WTC11 (cell line): Measurements from ENCODE around the gene RASA1. TPM values are rescaled to one million over a fixed set of nuclear protein-coding genes. Genes with fewer than 3 reads are reported as not detected.

ENCODE experiments used
- ATAC-seq: fragments of 200-7000 bp; cut with Tn5 transposase; 2 replicates; pipeline ENCODE4 v1.10.0; 2021; ENCODE audit warnings: mild to moderate bottlenecking, moderate library complexity
- CTCF ChIA-PET: fragments of 300-600 bp; sonication (Branson Sonifier 250); formaldehyde crosslinking; loops from one replicate; lab custom pipeline; 2021; ENCODE audit warnings: antibody characterized with exemption; lab: Charles Lee
- POLR2A ChIA-PET: fragments of 350-600 bp; sonication (Branson Sonifier 250); formaldehyde crosslinking; loops from one replicate; lab custom pipeline; 2021; ENCODE audit warnings: antibody characterized with exemption; lab: Charles Lee
- DNase-seq: peaks from one replicate; pipeline ENCODE4 v3.0.0; 2021; ENCODE audit warnings: low spot score
- H3K27ac Mint-ChIP-seq: 2 replicates; pipeline ENCODE4 v1.8.0; 2021; ENCODE audit warnings: mixed read lengths
- H3K27me3 Mint-ChIP-seq: 2 replicates; pipeline ENCODE4 v1.8.0; 2021; ENCODE audit warnings: low read depth, mild to moderate bottlenecking, moderate library complexity, mixed read lengths
- H3K36me3 Mint-ChIP-seq: 2 replicates; pipeline ENCODE4 v1.8.0; 2021; ENCODE audit warnings: mixed read lengths
- H3K4me1 Mint-ChIP-seq: 2 replicates; pipeline ENCODE4 v1.8.0; 2022; ENCODE audit warnings: mixed read lengths
- H3K4me3 Mint-ChIP-seq: 2 replicates; pipeline ENCODE4 v1.8.0; 2021; ENCODE audit warnings: mild to moderate bottlenecking, moderate library complexity, mixed read lengths
- H3K9me3 Mint-ChIP-seq: 2 replicates; pipeline ENCODE4 v1.8.0; 2021; ENCODE audit warnings: mixed read lengths
- CBFB ChIP-seq: sonication (generic); formaldehyde crosslinking; IDR thresholded peaks from 2 replicates; pipeline ENCODE4 v1.8.1; 2022; ENCODE audit warnings: mild to moderate bottlenecking, low read depth, missing genetic modification reagents
- ELF4 ChIP-seq: sonication (generic); formaldehyde crosslinking; IDR thresholded peaks from 2 replicates; pipeline ENCODE4 v1.8.1; 2022; ENCODE audit warnings: low read depth, mild to moderate bottlenecking, moderate library complexity, missing genetic modification reagents
- EMX1 ChIP-seq: fragments of 250-450 bp; sonication (Bioruptor Pico); IDR thresholded peaks from 2 replicates; pipeline ENCODE4 v1.8.0; 2021; ENCODE audit warnings: mild to moderate bottlenecking
- FOXK1 ChIP-seq: sonication (generic); formaldehyde crosslinking; IDR thresholded peaks from 2 replicates; pipeline ENCODE4 v1.8.0; 2022; ENCODE audit warnings: mild to moderate bottlenecking, moderate library complexity, missing genetic modification reagents
- GRHL2 ChIP-seq: fragments of 250-450 bp; sonication (Bioruptor Pico); IDR thresholded peaks from 2 replicates; pipeline ENCODE4 v1.8.0; 2022; ENCODE audit warnings: mild to moderate bottlenecking, moderate library complexity; ENCODE audit not compliant: insufficient replicate concordance, severe bottlenecking
- JAZF1 ChIP-seq: fragments of 250-450 bp; sonication (Bioruptor Pico); IDR thresholded peaks from 2 replicates; pipeline ENCODE4 v1.9.0; 2021; ENCODE audit warnings: moderate library complexity, mild to moderate bottlenecking, inconsistent platforms
- OVOL2 ChIP-seq: fragments of 250-450 bp; sonication (Bioruptor Pico); IDR thresholded peaks from 2 replicates; pipeline ENCODE4 v1.9.0; 2021; ENCODE audit warnings: mild to moderate bottlenecking, borderline replicate concordance
- SMAD3 ChIP-seq: sonication (generic); formaldehyde crosslinking; IDR thresholded peaks from 2 replicates; pipeline ENCODE4 v1.8.0; 2022; ENCODE audit warnings: missing genetic modification reagents, mild to moderate bottlenecking, borderline replicate concordance
- SMAD4 ChIP-seq: sonication (generic); formaldehyde crosslinking; IDR thresholded peaks from 2 replicates; pipeline ENCODE4 v1.8.0; 2022; ENCODE audit warnings: mild to moderate bottlenecking, missing genetic modification reagents
- TCF7 ChIP-seq: sonication (generic); formaldehyde crosslinking; IDR thresholded peaks from 2 replicates; pipeline ENCODE4 v1.8.0; 2022; ENCODE audit warnings: mild to moderate bottlenecking, low read depth, missing genetic modification reagents, moderate library complexity
- ZNF232 ChIP-seq: sonication (generic); formaldehyde crosslinking; IDR thresholded peaks from 2 replicates; pipeline ENCODE4 v1.8.0; 2022; ENCODE audit warnings: mild to moderate bottlenecking, missing genetic modification reagents
- ZNF671 ChIP-seq: fragments of 250-450 bp; sonication (Bioruptor Pico); IDR thresholded peaks from 2 replicates; pipeline ENCODE4 v1.8.0; 2021; ENCODE audit warnings: mild to moderate bottlenecking
- total RNA-seq: library from RNA; stranded (reverse); gene quantifications from 3 replicates; pipeline ENCODE4 v1.2.3, GENCODE V29; 2021
- TF ChIP-seq, protein P1 (sequence below): sonication (generic); formaldehyde crosslinking; IDR thresholded peaks from 2 replicates; pipeline ENCODE4 v1.8.0; 2022; ENCODE audit warnings: mild to moderate bottlenecking, missing genetic modification reagents
- TF ChIP-seq, protein P2 (sequence below): fragments of 250-450 bp; sonication (Bioruptor Pico); IDR thresholded peaks from 2 replicates; pipeline ENCODE4 v2.1.2; 2022; ENCODE audit warnings: mild to moderate bottlenecking, moderate library complexity
- TF ChIP-seq, protein P3 (sequence below): sonication (generic); formaldehyde crosslinking; IDR thresholded peaks from 2 replicates; pipeline ENCODE4 v1.8.1; 2022; ENCODE audit warnings: mild to moderate bottlenecking, missing genetic modification reagents, moderate library complexity, borderline replicate concordance
- TF ChIP-seq, protein P4 (sequence below): fragments of 250-450 bp; sonication (Bioruptor Pico); IDR thresholded peaks from 2 replicates; pipeline ENCODE4 v1.8.0; 2021; ENCODE audit warnings: mild to moderate bottlenecking
- TF ChIP-seq, protein P5 (sequence below): sonication (generic); formaldehyde crosslinking; IDR thresholded peaks from 2 replicates; pipeline ENCODE4 v1.8.1; 2022; ENCODE audit warnings: missing genetic modification reagents, borderline replicate concordance

RASA1 gene
- total RNA-seq, 1 experiment from 2014 or later, result 31.0 TPM

DNA sequence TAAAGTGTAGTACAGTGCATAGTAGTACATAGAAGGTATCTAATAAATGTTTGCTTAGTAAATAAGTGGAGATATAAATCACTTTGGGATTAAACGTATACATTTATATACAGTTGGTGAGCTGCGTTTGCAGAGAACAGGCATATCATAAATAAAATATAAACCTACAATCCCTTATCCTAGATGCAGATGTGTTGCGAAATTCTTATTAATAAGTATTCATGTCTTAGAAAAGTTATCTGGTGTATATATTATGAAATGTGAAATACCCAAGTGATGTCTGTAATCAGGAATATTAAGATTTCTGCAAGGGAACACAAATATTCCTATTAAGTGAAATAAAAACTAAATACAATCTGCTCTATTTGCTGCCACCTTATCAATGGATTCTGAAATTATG lies 136.2 kb downstream of the RASA1 start:
- no peaks in the 10 kb centered on the region for H3K4me1 Mint-ChIP-seq
- POLR2A ChIA-PET, result no interaction called here
- ATAC-seq, result no peak
- no peaks in the 10 kb centered on the region for H3K27me3 Mint-ChIP-seq
- H3K9me3 Mint-ChIP-seq, result peaks cover 9% of the 10 kb centered on the region
- no peak overlapping the region for H3K4me3 Mint-ChIP-seq
- TF ChIP-seq, protein P1, sequence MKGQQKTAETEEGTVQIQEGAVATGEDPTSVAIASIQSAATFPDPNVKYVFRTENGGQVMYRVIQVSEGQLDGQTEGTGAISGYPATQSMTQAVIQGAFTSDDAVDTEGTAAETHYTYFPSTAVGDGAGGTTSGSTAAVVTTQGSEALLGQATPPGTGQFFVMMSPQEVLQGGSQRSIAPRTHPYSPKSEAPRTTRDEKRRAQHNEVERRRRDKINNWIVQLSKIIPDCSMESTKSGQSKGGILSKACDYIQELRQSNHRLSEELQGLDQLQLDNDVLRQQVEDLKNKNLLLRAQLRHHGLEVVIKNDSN, result no peak
- TF ChIP-seq SMAD3 (CRISPR knock-in tag) (no peak), ZNF671 (CRISPR knock-in tag) (no peak), EMX1 (CRISPR knock-in tag) (no peak)
- TF ChIP-seq, protein P2, sequence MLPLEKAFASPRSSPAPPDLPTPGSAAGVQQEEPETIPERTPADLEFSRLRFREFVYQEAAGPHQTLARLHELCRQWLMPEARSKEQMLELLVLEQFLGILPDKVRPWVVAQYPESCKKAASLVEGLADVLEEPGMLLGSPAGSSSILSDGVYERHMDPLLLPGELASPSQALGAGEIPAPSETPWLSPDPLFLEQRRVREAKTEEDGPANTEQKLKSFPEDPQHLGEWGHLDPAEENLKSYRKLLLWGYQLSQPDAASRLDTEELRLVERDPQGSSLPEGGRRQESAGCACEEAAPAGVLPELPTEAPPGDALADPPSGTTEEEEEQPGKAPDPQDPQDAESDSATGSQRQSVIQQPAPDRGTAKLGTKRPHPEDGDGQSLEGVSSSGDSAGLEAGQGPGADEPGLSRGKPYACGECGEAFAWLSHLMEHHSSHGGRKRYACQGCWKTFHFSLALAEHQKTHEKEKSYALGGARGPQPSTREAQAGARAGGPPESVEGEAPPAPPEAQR (CRISPR knock-in tag), result no peak
- H3K36me3 Mint-ChIP-seq, result peaks cover 94% of the 10 kb centered on the region
- H3K27ac Mint-ChIP-seq, result no peak overlapping the region
- CTCF ChIA-PET, result no interaction called here
- DNase-seq, result no peak

DNA sequence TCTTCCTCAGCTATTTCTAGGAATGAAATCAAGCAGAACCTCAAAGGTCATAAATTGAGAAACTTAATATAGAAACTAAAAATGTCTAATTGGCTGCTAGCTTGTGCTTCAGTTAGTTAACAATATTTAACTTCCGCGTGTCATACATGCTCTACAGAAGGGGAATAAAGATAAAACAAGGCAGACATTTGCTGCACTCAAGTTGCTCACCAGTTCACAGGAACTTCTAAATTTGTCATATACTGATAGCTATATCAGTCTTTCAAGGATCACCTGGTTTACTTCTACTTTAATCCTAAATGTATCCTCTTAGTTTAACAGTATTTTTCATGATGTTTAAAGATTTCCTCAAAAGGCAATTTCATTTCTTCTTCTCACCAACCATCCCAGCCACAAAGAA lies 136.7 kb downstream of the RASA1 start:
- TF ChIP-seq OVOL2 (CRISPR knock-in tag), result no peak
- TF ChIP-seq, protein P3, sequence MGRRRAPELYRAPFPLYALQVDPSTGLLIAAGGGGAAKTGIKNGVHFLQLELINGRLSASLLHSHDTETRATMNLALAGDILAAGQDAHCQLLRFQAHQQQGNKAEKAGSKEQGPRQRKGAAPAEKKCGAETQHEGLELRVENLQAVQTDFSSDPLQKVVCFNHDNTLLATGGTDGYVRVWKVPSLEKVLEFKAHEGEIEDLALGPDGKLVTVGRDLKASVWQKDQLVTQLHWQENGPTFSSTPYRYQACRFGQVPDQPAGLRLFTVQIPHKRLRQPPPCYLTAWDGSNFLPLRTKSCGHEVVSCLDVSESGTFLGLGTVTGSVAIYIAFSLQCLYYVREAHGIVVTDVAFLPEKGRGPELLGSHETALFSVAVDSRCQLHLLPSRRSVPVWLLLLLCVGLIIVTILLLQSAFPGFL (CRISPR knock-in tag), result no peak
- no peak for TF ChIP-seq SMAD4 (CRISPR knock-in tag)
- TF ChIP-seq, protein P4, sequence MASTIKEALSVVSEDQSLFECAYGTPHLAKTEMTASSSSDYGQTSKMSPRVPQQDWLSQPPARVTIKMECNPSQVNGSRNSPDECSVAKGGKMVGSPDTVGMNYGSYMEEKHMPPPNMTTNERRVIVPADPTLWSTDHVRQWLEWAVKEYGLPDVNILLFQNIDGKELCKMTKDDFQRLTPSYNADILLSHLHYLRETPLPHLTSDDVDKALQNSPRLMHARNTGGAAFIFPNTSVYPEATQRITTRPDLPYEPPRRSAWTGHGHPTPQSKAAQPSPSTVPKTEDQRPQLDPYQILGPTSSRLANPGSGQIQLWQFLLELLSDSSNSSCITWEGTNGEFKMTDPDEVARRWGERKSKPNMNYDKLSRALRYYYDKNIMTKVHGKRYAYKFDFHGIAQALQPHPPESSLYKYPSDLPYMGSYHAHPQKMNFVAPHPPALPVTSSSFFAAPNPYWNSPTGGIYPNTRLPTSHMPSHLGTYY, result no peak
- TF ChIP-seq SMAD3 (CRISPR knock-in tag), result no peak
- TF ChIP-seq TCF7 (CRISPR knock-in tag), result no peak
- no peak for TF ChIP-seq FOXK1 (CRISPR knock-in tag)
- TF ChIP-seq ELF4 (CRISPR knock-in tag), result no peak
- TF ChIP-seq CBFB, result no peak
- TF ChIP-seq JAZF1 (CRISPR knock-in tag), result no peak
- TF ChIP-seq GRHL2, result no peak
- no peak for TF ChIP-seq ZNF232 (CRISPR knock-in tag)
- TF ChIP-seq, protein P5, sequence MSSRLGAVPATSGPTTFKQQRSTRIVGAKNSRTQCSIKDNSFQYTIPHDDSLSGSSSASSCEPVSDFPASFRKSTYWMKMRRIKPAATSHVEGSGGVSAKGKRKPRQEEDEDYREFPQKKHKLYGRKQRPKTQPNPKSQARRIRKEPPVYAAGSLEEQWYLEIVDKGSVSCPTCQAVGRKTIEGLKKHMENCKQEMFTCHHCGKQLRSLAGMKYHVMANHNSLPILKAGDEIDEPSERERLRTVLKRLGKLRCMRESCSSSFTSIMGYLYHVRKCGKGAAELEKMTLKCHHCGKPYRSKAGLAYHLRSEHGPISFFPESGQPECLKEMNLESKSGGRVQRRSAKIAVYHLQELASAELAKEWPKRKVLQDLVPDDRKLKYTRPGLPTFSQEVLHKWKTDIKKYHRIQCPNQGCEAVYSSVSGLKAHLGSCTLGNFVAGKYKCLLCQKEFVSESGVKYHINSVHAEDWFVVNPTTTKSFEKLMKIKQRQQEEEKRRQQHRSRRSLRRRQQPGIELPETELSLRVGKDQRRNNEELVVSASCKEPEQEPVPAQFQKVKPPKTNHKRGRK (CRISPR knock-in tag), result no peak
- TF ChIP-seq, all 79 proteins: peak for 0
- H3K27me3 Mint-ChIP-seq, result no peaks in the 10 kb centered on the region
- ChIA-PET POLR2A (no interaction called here), CTCF (no interaction called here)
- no peak overlapping the region for H3K27ac Mint-ChIP-seq
- H3K9me3 Mint-ChIP-seq, result peaks cover 9% of the 10 kb centered on the region
- DNase-seq (no peak), ATAC-seq (no peak)
- no peak overlapping the region for H3K4me3 Mint-ChIP-seq
- H3K4me1 Mint-ChIP-seq, result no peaks in the 10 kb centered on the region
- H3K36me3 Mint-ChIP-seq, result peaks cover 94% of the 10 kb centered on the region
